HG02870 (cell line): Measurements from ENCODE around the gene H3-3A.
A peak's percentile ranks its signal among the peaks of the same experiment; 100 is the strongest.

Experiments
- ATAC-seq: cut with Tn5 transposase; IDR thresholded peaks from one replicate; pipeline ENCODE4 v1.9.1; 2021; ENCODE audit warnings: mild to moderate bottlenecking, moderate library complexity; ENCODE audit not compliant: unreplicated experiment

Gene H3-3A

GRCh38 chr1:226062558-226063223 is at the start of gene H3-3A:
Gene H3-3A (plus strand): TSS chr1:226062716. CDS start chr1:226064352, 1,636 bp downstream.
- ATAC-seq: peak; percentile 74

DNA sequence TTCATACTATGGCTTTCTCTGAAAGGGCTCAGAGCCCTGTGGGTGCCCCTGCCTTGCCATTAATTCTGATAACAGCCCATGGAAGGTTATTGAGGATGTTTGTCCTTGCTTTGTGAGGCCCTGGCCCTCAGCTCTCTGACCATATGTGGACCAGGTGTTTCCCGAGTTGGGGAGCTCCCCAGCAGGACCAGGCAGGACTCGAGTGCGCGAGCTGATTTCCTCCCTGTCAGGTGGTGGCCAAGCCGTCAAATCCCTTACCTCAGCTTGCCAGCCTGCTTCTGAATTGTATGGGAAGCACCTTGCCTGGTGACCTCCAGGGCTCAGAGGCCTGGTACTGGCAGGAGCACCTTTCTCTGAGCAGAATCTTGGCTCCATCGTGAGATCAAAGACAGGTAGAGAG is 45.4 kb upstream of the H3-3A start:
- no peak for ATAC-seq

GRCh38 chr1:226019572-226019971 is 42.9 kb upstream of the H3-3A start:
- no peak for ATAC-seq

- ATAC-seq: no peak
Observed at GRCh38 chr1:226021401-226021800, 41.1 kb upstream of the H3-3A start.

GRCh38 chr1:226021801-226022200 is 40.7 kb upstream of the H3-3A start:
- no peak for ATAC-seq

GRCh38 chr1:226023735-226024134 is 38.8 kb upstream of the H3-3A start:
- ATAC-seq: no peak

GRCh38 chr1:226026833-226027232 is 35.7 kb upstream of the H3-3A start:
- no peak for ATAC-seq

- ATAC-seq: no peak
Observed at GRCh38 chr1:226027538-226028217, 34.8 kb upstream of the H3-3A start.

- ATAC-seq: peak; percentile 80
Observed at GRCh38 chr1:226029093-226029496, 33.4 kb upstream of the H3-3A start.

- no peak for ATAC-seq
Observed at GRCh38 chr1:226029568-226030225, 32.8 kb upstream of the H3-3A start.

GRCh38 chr1:226033582-226033981 is 28.9 kb upstream of the H3-3A start:
- no peak for ATAC-seq

DNA sequence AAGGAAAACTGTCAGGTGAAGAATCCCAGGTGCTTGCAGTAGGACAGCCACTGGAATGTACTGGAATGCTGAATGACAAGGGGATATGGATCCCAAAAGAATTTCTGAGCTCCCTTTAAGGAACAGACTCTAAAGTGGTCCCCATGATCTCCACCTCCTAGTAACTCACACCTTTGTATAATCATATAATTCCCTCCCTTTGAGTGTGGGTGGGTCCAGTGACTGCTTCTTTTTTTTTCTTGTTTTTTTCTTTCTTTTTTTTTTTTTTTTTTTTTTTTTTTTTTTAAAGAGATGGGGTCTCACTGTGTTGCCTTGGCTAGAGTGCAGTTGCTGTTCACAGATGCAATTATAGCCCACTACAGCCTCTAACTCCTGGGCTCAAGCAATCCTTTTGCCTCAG is 28.5 kb upstream of the H3-3A start:
- ATAC-seq: no peak

- ATAC-seq: no peak
Observed at GRCh38 chr1:226034482-226034881, 28.0 kb upstream of the H3-3A start.

DNA sequence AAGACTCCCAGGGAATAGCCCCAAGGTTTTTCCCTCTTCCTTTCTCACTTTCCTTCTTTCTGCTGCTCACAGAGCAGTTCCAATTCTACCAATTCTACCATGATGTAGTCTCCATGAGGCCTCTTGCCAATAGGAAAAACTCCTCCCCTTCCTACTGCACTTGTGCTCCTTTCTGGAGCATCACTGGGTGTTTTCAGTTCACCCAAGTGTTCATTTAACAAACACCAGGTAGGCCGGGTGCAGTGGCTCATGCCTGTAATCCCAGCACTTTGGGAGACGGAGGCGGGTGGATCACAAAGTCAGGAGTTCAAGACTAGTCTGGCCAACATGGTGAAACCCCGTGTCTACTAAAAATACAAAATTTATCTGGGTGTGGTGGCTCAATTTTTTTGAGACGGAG is 26.6 kb upstream of the H3-3A start:
- no peak for ATAC-seq

DNA sequence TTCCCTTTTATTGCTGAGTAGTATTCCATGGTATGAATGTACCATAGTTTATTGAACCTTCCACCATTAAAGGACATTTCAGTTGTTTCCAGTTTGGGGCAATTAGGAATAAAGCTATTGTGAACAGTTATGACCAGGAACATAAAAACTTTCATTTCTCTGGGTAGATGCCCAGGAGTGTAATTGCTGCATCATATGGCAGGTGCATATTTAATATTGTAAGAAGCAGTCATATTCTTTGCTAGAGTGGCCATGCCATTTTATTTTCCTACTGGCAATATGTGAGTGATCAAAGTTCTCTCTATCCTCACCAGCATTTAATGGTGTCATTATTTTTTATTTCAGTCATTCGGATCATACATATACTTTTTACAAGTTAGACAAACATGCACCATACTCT is 23.9 kb upstream of the H3-3A start:
- no peak for ATAC-seq

DNA sequence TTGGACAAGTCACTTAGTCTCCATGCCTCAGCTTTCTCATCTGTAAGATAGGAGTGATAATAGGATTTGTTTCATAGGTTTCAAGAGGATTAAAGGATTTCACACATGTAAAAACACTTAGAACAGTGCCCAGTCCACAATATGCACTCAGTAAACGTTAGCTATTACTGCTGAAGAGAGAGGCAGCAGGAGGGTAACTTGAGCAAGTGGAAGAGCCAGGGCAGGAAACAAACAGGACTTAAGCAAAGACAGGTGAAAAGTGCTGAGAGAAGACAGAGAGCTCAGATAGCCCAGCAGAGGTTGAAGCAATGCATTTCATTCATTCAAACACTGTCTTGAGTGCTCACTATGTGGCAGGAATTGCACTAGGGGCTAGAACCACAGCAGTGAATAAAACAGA is 21.1 kb upstream of the H3-3A start:
- no peak for ATAC-seq

DNA sequence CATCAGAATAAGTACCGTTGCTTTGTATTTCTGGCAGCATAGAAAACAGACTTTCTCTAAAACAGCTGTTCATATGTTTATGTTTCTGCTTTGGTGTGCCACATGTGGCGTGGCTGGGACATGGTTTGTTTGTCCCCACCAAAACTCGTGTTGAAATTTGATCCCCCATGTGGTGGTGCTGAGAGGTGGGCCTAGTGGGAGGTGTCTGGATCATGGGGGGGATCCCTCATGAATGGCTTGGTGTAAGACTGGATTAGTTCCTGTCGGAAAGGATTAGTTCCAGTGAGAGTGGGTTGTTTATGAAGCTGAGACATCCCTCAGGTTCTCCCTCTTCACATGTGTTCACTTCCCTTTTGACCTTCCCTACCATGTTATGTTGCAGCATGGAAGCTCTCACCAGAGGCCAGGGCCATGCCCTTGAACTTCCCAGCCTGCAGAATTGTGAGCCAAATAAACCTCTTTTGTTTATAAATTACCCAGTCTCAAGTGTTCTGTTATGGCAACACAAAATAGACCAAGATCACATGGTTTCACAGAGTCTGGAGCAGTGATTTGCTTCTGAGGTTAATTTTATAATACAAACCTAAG is 17.9 kb upstream of the H3-3A start:
- no peak for ATAC-seq

DNA sequence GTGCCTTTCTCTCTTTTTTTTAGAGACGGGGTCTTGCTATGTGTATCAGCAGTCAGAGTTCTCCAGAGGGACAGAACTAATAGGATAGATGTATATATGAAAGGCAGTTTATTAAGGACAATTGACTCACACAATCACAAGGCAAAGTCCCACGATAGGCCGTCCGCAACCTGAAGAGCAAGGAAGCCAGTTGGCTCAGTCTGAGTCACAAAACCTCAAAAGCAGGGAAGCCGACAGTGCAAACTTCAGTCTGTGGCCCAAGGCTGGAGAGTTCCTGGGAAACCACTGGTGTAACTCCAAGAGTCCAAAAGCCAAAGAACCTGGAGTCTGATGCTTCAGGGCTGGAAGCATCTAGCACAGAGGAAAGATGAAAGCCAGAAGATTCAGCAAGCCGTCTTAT is 16.3 kb upstream of the H3-3A start:
- ATAC-seq: no peak

DNA sequence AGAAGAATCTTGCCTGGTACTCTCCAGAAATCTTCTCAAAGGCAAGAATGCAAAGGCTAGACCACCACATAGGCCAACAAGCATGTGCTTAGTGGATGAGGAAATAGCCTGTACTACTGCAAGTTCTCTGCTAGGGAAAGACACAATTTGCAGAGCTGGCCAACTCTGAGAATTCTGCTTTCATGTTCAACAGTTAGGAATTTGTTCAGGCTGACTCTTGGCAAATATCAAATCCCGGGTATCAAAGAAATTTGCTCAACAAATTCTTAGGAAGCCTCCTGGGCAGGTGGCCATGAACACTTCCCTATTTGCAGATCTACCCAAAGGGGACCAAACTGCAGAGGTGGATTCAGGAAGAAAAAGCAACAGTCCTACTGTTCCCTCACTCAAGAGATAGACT is 15.0 kb upstream of the H3-3A start:
- no peak for ATAC-seq

- ATAC-seq: no peak
Observed at GRCh38 chr1:226048886-226049285, 13.6 kb upstream of the H3-3A start.

DNA sequence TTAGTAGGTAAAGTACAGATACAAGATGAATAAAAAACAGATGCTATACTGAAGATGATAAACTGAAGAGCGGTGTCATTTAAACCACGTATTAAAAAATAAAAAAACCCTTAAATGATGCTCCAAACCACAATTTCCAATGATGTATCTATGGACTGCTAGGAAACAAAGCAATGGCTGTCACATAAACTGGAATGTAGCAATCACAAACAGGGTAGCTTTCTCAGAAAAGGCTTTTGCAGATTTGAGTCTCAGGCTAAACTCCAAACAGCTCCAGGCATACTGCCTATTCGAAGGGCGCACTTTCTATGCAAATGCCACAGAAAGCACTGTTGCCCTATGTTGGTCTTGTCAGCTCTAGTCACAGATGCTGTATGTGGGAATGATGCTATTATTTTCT is 12.4 kb upstream of the H3-3A start:
- ATAC-seq: no peak

DNA sequence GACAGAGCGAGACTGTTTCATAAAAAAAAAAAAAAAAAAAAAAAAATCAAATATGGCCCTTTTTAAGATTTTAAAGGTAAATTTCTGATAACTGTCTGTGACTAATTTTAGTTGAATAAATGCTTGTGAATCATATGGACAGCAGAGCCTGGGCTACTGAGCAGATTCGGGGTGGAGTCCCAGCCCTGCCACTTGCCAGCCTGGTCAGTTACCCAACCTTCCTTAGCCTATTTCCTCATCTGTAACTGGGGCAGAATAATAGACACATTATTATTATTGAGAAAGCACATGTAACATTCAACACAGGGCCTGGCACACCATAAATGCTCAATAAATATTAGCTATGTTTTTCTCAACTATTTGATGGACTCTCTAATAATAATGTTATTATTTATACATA is 11.2 kb upstream of the H3-3A start:
- no peak for ATAC-seq
